SK-N-MC (cell line): ENCODE results near the gene TSPAN5.

ENCODE experiments used
- EZH2 ChIP-seq: fragments of 200-600 bp; sonication (generic); IDR thresholded peaks from one replicate; pipeline ENCODE4 v1.6.1; 2017; ENCODE audit warnings: antibody characterized with exemption
- POLR2AphosphoS5 ChIP-seq: IDR thresholded peaks from 2 replicates; pipeline ENCODE4 v1.6.1; 2012; ENCODE audit warnings: mild to moderate bottlenecking, low read depth, low read length, borderline replicate concordance

DNA sequence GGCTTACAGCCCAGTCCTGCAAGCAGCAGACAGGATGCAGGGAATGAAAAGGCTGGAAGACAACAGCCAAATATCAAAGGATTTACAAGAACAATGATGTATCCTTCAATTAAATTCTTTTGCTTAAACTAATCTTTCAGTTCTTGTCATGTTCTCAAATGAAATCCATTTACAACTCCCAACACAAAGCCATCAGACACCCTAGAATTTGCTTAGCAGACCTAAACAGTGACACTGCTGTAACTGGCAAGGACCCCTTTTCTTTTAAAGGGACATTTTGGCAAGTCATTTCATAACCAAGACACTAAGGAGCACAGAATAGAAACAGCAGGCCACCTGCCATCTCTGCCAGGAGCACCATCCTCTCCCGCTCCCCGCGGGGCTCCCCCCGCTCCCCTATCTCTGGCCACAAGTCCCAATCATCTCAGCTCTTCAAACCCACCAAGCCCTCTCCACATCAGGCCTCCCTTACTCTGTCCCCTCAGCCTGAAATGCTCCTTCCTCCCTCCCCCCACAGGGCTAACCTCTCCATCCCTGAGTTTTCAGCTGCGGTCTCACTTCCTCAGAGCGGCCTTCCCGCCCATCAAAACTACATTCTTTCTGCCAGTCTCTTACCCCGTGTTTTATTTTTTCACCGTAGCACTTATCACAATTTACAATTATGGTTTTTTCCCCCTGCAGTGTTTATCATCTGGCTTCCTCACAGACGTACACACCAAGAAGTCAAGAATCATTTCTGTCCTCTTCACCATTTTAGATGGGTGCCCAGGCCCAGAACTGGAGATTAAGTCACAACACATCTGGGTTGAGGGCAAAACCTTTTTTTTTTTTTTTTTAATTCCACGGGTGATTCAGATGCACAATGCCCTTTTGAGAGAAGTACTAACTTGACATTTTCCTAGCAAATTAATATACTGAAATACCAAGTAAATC is 45.8 kb downstream of the TSPAN5 start:
- TF ChIP-seq POLR2AphosphoS5, result no peak
- TF ChIP-seq EZH2, result no peak
